GM06990 (cell line): ENCODE results near the gene RPUSD3.

ENCODE experiments used
- DNase-seq: peaks from one replicate; pipeline ENCODE4 v3.0.0-alpha.2; 2011; ENCODE audit not compliant: insufficient read length; ENCODE audit errors: extremely low read depth
- H3K27me3 ChIP-seq: replicated peaks from 2 replicates; pipeline ENCODE4 v1.6.0; 2011; ENCODE audit warnings: low read length; ENCODE audit not compliant: control insufficient read depth, insufficient read depth
- H3K36me3 ChIP-seq: 2 replicates; pipeline ENCODE4 v1.5.1; 2011; ENCODE audit warnings: low read length; ENCODE audit not compliant: control insufficient read depth, insufficient read depth
- H3K4me3 ChIP-seq: replicated peaks from 2 replicates; pipeline ENCODE4 v1.5.1; 2011; ENCODE audit warnings: low read depth, mild to moderate bottlenecking, control low read depth, low read length
- TF ChIP-seq, protein P1 (sequence below): IDR thresholded peaks from 2 replicates; pipeline ENCODE4 v1.5.1; 2011; ENCODE audit warnings: low read length, control low read depth, mild to moderate bottlenecking, inconsistent platforms; ENCODE audit not compliant: insufficient read depth, poor library complexity, severe bottlenecking

The RPUSD3 gene

DNA sequence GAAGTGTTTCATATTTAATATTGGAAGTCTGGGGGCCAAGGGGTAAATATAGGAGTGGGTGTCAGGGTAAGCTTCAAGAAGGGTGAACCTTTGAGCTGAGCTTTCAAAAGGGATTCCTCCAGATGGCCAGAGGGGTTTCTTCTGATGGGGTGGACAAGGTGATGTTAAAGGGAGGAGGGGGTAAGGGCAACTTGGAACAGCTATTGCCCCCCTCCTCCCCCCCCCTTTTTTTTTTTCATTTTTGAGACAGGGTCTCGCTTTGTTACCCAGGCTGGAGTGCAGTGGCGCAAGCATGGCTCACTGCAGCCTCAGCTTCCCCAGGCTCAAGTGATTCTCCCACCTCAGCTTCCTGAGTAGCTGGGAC lies 35.8 kb downstream of the RPUSD3 start:
- peaks cover 30% of the 10 kb centered on the region for H3K36me3 ChIP-seq
- no peaks in the 10 kb centered on the region for H3K27me3 ChIP-seq
- H3K4me3 ChIP-seq: no peak overlapping the region
- DNase-seq: no peak
- TF ChIP-seq, protein P1, sequence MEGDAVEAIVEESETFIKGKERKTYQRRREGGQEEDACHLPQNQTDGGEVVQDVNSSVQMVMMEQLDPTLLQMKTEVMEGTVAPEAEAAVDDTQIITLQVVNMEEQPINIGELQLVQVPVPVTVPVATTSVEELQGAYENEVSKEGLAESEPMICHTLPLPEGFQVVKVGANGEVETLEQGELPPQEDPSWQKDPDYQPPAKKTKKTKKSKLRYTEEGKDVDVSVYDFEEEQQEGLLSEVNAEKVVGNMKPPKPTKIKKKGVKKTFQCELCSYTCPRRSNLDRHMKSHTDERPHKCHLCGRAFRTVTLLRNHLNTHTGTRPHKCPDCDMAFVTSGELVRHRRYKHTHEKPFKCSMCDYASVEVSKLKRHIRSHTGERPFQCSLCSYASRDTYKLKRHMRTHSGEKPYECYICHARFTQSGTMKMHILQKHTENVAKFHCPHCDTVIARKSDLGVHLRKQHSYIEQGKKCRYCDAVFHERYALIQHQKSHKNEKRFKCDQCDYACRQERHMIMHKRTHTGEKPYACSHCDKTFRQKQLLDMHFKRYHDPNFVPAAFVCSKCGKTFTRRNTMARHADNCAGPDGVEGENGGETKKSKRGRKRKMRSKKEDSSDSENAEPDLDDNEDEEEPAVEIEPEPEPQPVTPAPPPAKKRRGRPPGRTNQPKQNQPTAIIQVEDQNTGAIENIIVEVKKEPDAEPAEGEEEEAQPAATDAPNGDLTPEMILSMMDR: no peak

DNA sequence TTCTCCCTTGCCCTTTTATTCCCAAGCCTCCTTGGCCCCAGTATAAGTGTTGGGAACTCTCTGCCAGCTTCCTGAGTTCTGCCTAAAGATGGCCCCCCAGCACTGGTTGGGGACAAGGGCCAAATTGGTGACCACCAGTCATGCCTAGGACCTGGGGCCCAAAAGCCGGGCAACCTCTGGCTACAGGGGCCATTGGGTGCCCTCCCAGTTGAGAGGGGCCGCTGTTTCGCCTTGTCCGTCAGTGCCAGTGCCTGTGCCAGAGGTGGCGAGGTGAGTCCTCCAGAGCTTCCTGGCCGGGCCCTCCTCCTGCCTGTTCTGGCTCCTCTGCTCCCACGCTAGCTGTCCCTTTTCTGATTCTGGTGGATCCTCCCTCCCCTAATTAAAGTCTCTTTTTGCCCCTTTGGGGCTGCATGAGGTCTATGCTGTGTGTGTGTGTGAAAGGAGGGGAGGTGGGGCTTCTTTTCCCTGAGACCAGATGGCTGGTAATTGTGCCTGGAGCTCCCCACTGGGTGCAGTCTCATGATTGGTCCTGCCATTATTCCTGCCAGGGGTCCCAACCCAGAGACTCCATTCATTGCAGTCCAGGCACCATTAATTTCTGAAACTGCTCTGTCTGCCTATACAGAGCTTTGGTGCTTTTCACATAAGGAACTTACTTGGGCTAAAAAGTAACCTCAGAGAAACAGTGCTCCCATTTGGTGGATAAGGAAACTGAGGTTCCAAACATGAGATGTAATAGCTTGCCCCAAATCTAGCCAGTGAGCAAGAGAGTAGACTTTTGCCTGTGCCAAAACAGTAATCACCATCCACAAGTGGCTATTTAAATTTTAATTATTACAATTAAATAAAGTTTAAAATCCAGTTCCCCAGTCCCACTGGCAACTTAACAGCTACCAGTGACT lies 36.9 kb downstream of the RPUSD3 start:
- TF ChIP-seq, protein P1: no peak
- no peaks in the 10 kb centered on the region for H3K27me3 ChIP-seq
- H3K36me3 ChIP-seq: peaks cover 32% of the 10 kb centered on the region
- no peak overlapping the region for H3K4me3 ChIP-seq
- DNase-seq: no peak

DNA sequence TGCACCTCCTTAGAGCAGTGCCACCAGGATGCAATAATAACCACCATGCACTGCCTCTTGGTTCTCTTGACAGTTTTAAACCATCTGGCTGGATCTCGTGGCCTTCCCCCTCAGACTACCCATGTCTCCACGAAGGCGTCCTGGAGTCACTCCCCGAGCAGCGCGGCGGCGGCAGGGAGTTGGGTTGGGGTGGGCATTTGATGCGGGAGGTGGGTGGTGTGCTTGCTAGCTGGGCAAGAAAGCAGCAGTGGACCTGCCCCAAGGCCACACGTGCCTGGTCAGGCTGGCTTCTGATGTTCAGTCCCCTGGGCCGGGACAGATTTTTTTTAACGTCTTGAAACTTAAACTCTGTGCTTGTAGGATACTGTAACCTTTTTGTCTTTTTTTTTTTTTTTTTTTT lies 37.7 kb downstream of the RPUSD3 start:
- Histone ChIP-seq H3K27me3 (no peaks in the 10 kb centered on the region), H3K4me3 (no peak overlapping the region), H3K36me3 (peaks cover 38% of the 10 kb centered on the region)
- DNase-seq: no peak
- TF ChIP-seq, protein P1: no peak

DNA sequence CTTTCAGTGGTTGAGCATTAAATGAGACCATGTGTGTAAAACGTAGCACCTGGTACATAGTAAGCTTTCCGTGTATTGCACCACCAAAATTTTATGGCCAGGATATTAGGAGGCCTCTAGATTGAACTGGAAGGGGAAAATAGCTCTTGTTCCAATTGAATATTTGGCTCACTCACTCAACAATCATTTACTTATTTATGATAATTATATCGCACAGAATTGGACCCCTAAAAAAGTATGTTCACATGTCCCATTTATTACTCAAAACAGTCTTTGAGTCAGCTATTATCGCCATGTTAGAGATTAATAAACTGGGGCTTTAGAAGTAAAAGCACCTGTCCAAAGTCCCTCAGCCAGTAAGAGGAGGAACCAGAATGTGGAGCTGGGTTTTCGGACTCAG lies 38.8 kb downstream of the RPUSD3 start:
- Histone ChIP-seq H3K36me3 (peaks cover 42% of the 10 kb centered on the region), H3K4me3 (no peak overlapping the region), H3K27me3 (no peaks in the 10 kb centered on the region)
- DNase-seq: no peak
- TF ChIP-seq, protein P1: no peak

DNA sequence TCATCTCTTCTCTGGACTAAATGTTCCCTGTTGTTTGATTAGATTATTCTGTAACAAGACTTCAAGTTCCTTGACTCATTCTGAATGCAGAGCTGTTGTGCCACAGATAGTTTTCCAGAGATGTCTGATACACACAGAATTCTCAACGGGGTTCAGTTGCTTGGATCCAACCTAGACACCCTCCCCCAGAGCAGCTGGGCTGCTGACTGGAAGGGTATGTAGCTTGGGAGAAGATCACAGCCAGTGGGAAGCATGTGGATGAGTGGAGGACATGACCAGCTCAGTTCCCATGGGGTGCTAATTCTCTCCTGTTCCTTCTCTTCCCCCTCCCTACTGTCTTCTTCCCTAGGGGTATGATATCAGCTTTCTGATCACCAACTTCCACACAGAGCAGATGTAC lies 40.3 kb downstream of the RPUSD3 start:
- H3K4me3 ChIP-seq: no peak overlapping the region
- no peak for DNase-seq
- peaks cover 46% of the 10 kb centered on the region for H3K36me3 ChIP-seq
- TF ChIP-seq, protein P1: no peak
- H3K27me3 ChIP-seq: no peaks in the 10 kb centered on the region
